Neural cell (in vitro differentiated cells): ENCODE measurements around the gene EHD4. TPM values are rescaled to one million over a fixed set of nuclear protein-coding genes. Genes with fewer than 3 reads are reported as not detected.

ENCODE experiments used
- H2AFZ ChIP-seq: fragments of 200-600, 300-800 bp; sonication (generic), shearing (Covaris generic); 2 replicates; pipeline ENCODE4 v1.6.0; 2014; ENCODE audit warnings: low read depth, mild to moderate bottlenecking, antibody characterized with exemption, low read length, moderate library complexity
- H3F3A ChIP-seq: fragments of 200-600 bp; shearing (Covaris generic); 2 replicates; pipeline ENCODE4 v1.6.1; 2016; ENCODE audit warnings: mild to moderate bottlenecking, moderate library complexity, mixed read lengths, antibody characterized with exemption, low read length; ENCODE audit not compliant: insufficient read depth, poor library complexity, severe bottlenecking
- H3K27ac ChIP-seq: fragments of 200-600, 300-800 bp; sonication (generic), shearing (Covaris generic); 2 replicates; pipeline ENCODE4 v1.5.1; 2014; ENCODE audit warnings: mild to moderate bottlenecking, low read length, moderate library complexity
- H3K27me3 ChIP-seq: fragments of 300-800, 200-600 bp; sonication (generic), shearing (Covaris generic); 2 replicates; pipeline ENCODE4 v1.6.0; 2014; ENCODE audit warnings: mild to moderate bottlenecking, low read depth, low read length, moderate library complexity; ENCODE audit not compliant: insufficient read depth
- H3K36me3 ChIP-seq: fragments of 300-800, 200-600 bp; sonication (generic), shearing (Covaris generic); 2 replicates; pipeline ENCODE4 v1.5.1; 2014; ENCODE audit warnings: mild to moderate bottlenecking, antibody characterized with exemption, low read length, moderate library complexity; ENCODE audit not compliant: insufficient read depth
- H3K4me2 ChIP-seq: fragments of 300-800, 200-600 bp; sonication (generic), shearing (Covaris generic); 2 replicates; pipeline ENCODE4 v1.6.0; 2014; ENCODE audit warnings: mild to moderate bottlenecking, low read length
- H3K4me3 ChIP-seq: fragments of 300-800, 200-600 bp; sonication (generic), shearing (Covaris generic); 2 replicates; pipeline ENCODE4 v1.5.1; 2014; ENCODE audit warnings: mild to moderate bottlenecking, low read length, moderate library complexity
- H3K79me2 ChIP-seq: fragments of 200-600 bp; shearing (Covaris generic); replicated peaks from 2 replicates; pipeline ENCODE4 v1.6.0; 2014; ENCODE audit warnings: mild to moderate bottlenecking, low read length, moderate library complexity; ENCODE audit not compliant: insufficient read depth
- H3K9ac ChIP-seq: fragments of 300-800, 200-600 bp; sonication (generic), shearing (Covaris generic); 2 replicates; pipeline ENCODE4 v1.6.1; 2016; ENCODE audit warnings: mild to moderate bottlenecking, low read length, mixed read lengths
- H3K9me2 ChIP-seq: fragments of 200-600 bp; shearing (Covaris generic); 2 replicates; pipeline ENCODE4 v1.6.1; 2016; ENCODE audit warnings: mild to moderate bottlenecking, low read length, mixed read lengths; ENCODE audit not compliant: insufficient read depth
- H3K9me3 ChIP-seq: fragments of 200-600, 300-800 bp; sonication (generic), shearing (Covaris generic); 2 replicates; pipeline ENCODE4 v1.6.1; 2016; ENCODE audit warnings: mild to moderate bottlenecking, mixed run types, low read length, moderate library complexity, mixed read lengths
- H4K20me1 ChIP-seq: fragments of 200-600 bp; shearing (Covaris generic); 2 replicates; pipeline ENCODE4 v1.6.1; 2016; ENCODE audit warnings: mild to moderate bottlenecking, mixed run types; ENCODE audit not compliant: insufficient read depth
- EP300 ChIP-seq: fragments of 450-650 bp; conservative IDR thresholded peaks from 2 replicates; pipeline ENCODE4 v1.6.1; 2014; ENCODE audit warnings: antibody characterized with exemption, mild to moderate bottlenecking, moderate library complexity; ENCODE audit not compliant: poor library complexity, severe bottlenecking
- EZH2 ChIP-seq: fragments of 200-600, 300-800 bp; shearing (Covaris generic), sonication (generic); IDR thresholded peaks from 2 replicates; pipeline ENCODE4 v1.6.1; 2014; ENCODE audit warnings: antibody characterized with exemption, low read length, borderline replicate concordance, mild to moderate bottlenecking; ENCODE audit not compliant: insufficient read depth, poor library complexity, severe bottlenecking
- MXI1 ChIP-seq: fragments of 450-650 bp; conservative IDR thresholded peaks from 2 replicates; pipeline ENCODE4 v1.6.1; 2014; ENCODE audit warnings: antibody characterized with exemption, mild to moderate bottlenecking; ENCODE audit not compliant: poor library complexity, severe bottlenecking
- POLR2AphosphoS5 ChIP-seq: IDR thresholded peaks from 2 replicates; pipeline ENCODE4 v1.6.1; 2012
- RAD21 ChIP-seq: fragments of 450-650 bp; conservative IDR thresholded peaks from 2 replicates; pipeline ENCODE4 v1.6.1; 2014; ENCODE audit warnings: antibody characterized with exemption, mild to moderate bottlenecking, moderate library complexity
- REST ChIP-seq: IDR thresholded peaks from 2 replicates; pipeline ENCODE4 v1.6.1; 2012; ENCODE audit warnings: borderline replicate concordance
- SMC3 ChIP-seq: fragments of 450-650 bp; conservative IDR thresholded peaks from 2 replicates; pipeline ENCODE4 v1.6.1; 2014; ENCODE audit warnings: antibody characterized with exemption, mild to moderate bottlenecking, moderate library complexity; ENCODE audit not compliant: poor library complexity
- TAF1 ChIP-seq: IDR thresholded peaks from 2 replicates; pipeline ENCODE4 v1.6.1; 2012; ENCODE audit warnings: low read depth
- polyA plus RNA-seq: library from polyadenylated mRNA; depleted of rRNA; stranded (reverse); fragments of >200 nt; gene quantifications from 2 replicates; pipeline ENCODE4 v1.2.3, GENCODE V29; 2014
- TF ChIP-seq, protein P1 (sequence below): fragments of 450-650 bp; IDR thresholded peaks from 2 replicates; pipeline ENCODE4 v1.5.1; 2014; ENCODE audit warnings: antibody characterized with exemption, mild to moderate bottlenecking, moderate library complexity; ENCODE audit not compliant: poor library complexity, severe bottlenecking

The EHD4 gene
- polyA plus RNA-seq, 1 donor from 2014 or later, result 0.09 TPM

GRCh38 chr15:41865490-41866055, 106.8 kb downstream of the EHD4 start:
- Histone ChIP-seq H3K27ac (no peak overlapping the region), H3K9ac (no peak overlapping the region), H3K79me2 (no peaks in the 10 kb centered on the region), H3K4me2 (no peak overlapping the region), H4K20me1 (no peaks in the 10 kb centered on the region), H3K27me3 (no peaks in the 10 kb centered on the region), H2AFZ (no peak overlapping the region), H3K9me3 (no peaks in the 10 kb centered on the region), H3F3A (no peaks in the 10 kb centered on the region), H3K36me3 (no peaks in the 10 kb centered on the region), H3K4me3 (no peak overlapping the region), H3K9me2 (no peaks in the 10 kb centered on the region)
- no peak for TF ChIP-seq TAF1
- no peak for TF ChIP-seq SMC3
- no peak for TF ChIP-seq REST
- no peak for TF ChIP-seq EP300
- no peak for TF ChIP-seq RAD21
- no peak for TF ChIP-seq POLR2AphosphoS5
- TF ChIP-seq, protein P1, sequence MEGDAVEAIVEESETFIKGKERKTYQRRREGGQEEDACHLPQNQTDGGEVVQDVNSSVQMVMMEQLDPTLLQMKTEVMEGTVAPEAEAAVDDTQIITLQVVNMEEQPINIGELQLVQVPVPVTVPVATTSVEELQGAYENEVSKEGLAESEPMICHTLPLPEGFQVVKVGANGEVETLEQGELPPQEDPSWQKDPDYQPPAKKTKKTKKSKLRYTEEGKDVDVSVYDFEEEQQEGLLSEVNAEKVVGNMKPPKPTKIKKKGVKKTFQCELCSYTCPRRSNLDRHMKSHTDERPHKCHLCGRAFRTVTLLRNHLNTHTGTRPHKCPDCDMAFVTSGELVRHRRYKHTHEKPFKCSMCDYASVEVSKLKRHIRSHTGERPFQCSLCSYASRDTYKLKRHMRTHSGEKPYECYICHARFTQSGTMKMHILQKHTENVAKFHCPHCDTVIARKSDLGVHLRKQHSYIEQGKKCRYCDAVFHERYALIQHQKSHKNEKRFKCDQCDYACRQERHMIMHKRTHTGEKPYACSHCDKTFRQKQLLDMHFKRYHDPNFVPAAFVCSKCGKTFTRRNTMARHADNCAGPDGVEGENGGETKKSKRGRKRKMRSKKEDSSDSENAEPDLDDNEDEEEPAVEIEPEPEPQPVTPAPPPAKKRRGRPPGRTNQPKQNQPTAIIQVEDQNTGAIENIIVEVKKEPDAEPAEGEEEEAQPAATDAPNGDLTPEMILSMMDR, result no peak
- no peak for TF ChIP-seq MXI1
- TF ChIP-seq EZH2, result no peak

GRCh38 chr15:41862515-41863116, 109.7 kb downstream of the EHD4 start:
- H3K27ac ChIP-seq, result no peak overlapping the region
- H2AFZ ChIP-seq, result no peak overlapping the region
- no peak overlapping the region for H3K4me2 ChIP-seq
- no peaks in the 10 kb centered on the region for H3K9me2 ChIP-seq
- no peaks in the 10 kb centered on the region for H3K79me2 ChIP-seq
- H3K9ac ChIP-seq, result no peak overlapping the region
- H3K4me3 ChIP-seq, result no peak overlapping the region
- H3K27me3 ChIP-seq, result no peaks in the 10 kb centered on the region
- H3K9me3 ChIP-seq, result no peaks in the 10 kb centered on the region
- H4K20me1 ChIP-seq, result no peaks in the 10 kb centered on the region
- H3F3A ChIP-seq, result no peaks in the 10 kb centered on the region
- H3K36me3 ChIP-seq, result no peaks in the 10 kb centered on the region
- TF ChIP-seq EZH2 (no peak), POLR2AphosphoS5 (no peak), RAD21 (no peak), REST (no peak), MXI1 (no peak), EP300 (no peak), TAF1 (no peak), SMC3 (no peak)
- TF ChIP-seq, protein P1, result no peak
